Prostate gland (tissue), 2 donors: ENCODE data around the gene VWA8. TPM values are rescaled to one million over a fixed set of nuclear protein-coding genes. Genes with fewer than 3 reads are reported as not detected.
"Not testable (repeated sequence)": the region's sequence is repeated elsewhere in the genome, so short reads cannot be mapped to it uniquely, and the experiment has no call there.

ENCODE experiments used
- DNase-seq: peaks from one replicate; pipeline ENCODE4 v3.0.0-alpha.2; 2019; ENCODE audit warnings: low spot score
- H3K27ac ChIP-seq, 2 donors: fragments of 200-600 bp; sonication (generic); 2 replicates each; pipeline ENCODE4 v1.5.1; 2017 to 2019
- H3K27me3 ChIP-seq: fragments of 200-600 bp; sonication (generic); replicated peaks from 2 replicates; pipeline ENCODE4 v1.5.1; 2019; ENCODE audit not compliant: insufficient read depth
- H3K36me3 ChIP-seq, 2 donors: fragments of 200-600 bp; sonication (generic); 1 replicate in 1 of 2; 2 replicates in 1 of 2; pipeline versions ENCODE4 v1.5.1 to v1.8.1; 2017 to 2019
- H3K4me1 ChIP-seq: fragments of 200-600 bp; sonication (generic); replicated peaks from 2 replicates; pipeline ENCODE4 v1.5.1; 2019
- H3K4me3 ChIP-seq, 2 donors: fragments of 200-600 bp; sonication (generic); 2 replicates each; pipeline ENCODE4 v1.5.1; 2017 to 2019
- H3K9me3 ChIP-seq: fragments of 200-600 bp; sonication (generic); 2 replicates; pipeline ENCODE4 v1.5.1; 2017
- POLR2A ChIP-seq: fragments of 450-650 bp; IDR thresholded peaks from one replicate; pipeline ENCODE4 v1.6.1; 2016; ENCODE audit warnings: antibody characterized with exemption, mild to moderate bottlenecking
- POLR2AphosphoS5 ChIP-seq: sonication (generic); formaldehyde crosslinking; IDR thresholded peaks from one replicate; pipeline ENCODE4 v1.6.1; 2017; ENCODE audit warnings: antibody characterized with exemption
- WGBS: methylation state at CpG from one replicate; pipeline ENCODE4 v1.1.5; 2018; 5-methylcytosine and 5-hydroxymethylcytosine counted together
- intact Hi-C: fragments of 100-400 bp; cut with DNase I; formaldehyde crosslinking; loops from one replicate; pipeline ENCODE4 v1.14.2; 2022
- total RNA-seq, 2 donors: library from RNA; depleted of rRNA; stranded (reverse); fragments of >200 nt; gene quantifications; one replicate each; pipeline ENCODE4 v1.1.0, GENCODE V29; 2016
- TF ChIP-seq, protein P1 (sequence below), 4 experiments: fragments of 200-600 bp in 2 of 4; fragments of 450-650 bp in 2 of 4; sonication (generic) in 2 of 4; IDR thresholded peaks; 1 replicate in 3 of 4; 2 replicates in 1 of 4; pipeline ENCODE4 v1.5.1; 2016 to 2019; ENCODE audit warnings: antibody characterized with exemption in 4 of 4, mild to moderate bottlenecking in 2 of 4, moderate library complexity in 2 of 4

Gene VWA8
- total RNA-seq, 2 donors from 2014 or later = 18.1 to 21.8 TPM

DNA sequence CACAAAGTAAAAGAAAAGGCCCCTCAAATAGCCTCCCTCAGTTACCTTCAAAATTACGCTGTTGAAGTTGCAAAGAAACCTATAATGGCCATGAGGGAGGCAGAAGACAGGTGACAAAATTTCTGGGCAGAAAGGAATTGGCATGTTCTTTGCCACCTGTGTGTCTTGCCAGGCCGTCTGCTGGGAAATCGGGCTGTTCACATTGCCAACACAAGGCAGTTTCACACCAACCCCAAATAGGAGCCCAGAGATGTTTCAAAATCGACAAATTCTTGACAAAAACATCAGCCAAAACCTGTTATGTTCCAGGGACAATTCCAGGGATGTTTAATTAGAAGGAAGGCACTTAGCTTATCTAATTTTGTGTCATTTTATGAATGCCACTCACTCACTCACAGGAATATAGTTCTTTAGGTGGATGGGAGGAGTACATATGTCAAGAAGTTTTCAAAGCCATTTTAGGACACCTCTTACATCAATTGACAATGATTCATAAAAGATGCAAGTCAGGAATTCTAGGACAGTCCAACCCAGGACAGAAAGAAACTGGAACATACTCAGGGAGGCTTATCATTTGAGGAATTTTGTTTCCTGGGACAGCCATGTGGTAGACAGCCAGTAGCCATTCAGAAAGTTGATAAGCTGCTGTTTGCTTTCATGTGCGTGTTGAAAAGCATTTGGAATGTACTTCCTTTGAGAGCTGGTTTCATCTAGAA is 339.0 kb downstream of the VWA8 start:
- DNase-seq = no peak
- Histone ChIP-seq H3K9me3 (no peaks in the 10 kb centered on the region), H3K27me3 (no peaks in the 10 kb centered on the region), H3K27ac (peak overlapping the region; percentile 32 to 41), H3K4me1 (no peaks in the 10 kb centered on the region), H3K36me3 (no peaks in the 10 kb centered on the region), H3K4me3 (no peak overlapping the region)
- WGBS = 73% methylated on average over 5 of the region's 5 CpGs
- TF ChIP-seq, protein P1, sequence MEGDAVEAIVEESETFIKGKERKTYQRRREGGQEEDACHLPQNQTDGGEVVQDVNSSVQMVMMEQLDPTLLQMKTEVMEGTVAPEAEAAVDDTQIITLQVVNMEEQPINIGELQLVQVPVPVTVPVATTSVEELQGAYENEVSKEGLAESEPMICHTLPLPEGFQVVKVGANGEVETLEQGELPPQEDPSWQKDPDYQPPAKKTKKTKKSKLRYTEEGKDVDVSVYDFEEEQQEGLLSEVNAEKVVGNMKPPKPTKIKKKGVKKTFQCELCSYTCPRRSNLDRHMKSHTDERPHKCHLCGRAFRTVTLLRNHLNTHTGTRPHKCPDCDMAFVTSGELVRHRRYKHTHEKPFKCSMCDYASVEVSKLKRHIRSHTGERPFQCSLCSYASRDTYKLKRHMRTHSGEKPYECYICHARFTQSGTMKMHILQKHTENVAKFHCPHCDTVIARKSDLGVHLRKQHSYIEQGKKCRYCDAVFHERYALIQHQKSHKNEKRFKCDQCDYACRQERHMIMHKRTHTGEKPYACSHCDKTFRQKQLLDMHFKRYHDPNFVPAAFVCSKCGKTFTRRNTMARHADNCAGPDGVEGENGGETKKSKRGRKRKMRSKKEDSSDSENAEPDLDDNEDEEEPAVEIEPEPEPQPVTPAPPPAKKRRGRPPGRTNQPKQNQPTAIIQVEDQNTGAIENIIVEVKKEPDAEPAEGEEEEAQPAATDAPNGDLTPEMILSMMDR (IDR thresholded peaks at IDR 0.05) = no peak
- TF ChIP-seq POLR2A = no peak
- no peak for TF ChIP-seq POLR2AphosphoS5
- intact Hi-C loops = no loop called here

GRCh38 chr13:41617633-41618032 is 343.3 kb downstream of the VWA8 start:
- 99% methylated on average over 5 of the region's 5 CpGs for WGBS

DNA sequence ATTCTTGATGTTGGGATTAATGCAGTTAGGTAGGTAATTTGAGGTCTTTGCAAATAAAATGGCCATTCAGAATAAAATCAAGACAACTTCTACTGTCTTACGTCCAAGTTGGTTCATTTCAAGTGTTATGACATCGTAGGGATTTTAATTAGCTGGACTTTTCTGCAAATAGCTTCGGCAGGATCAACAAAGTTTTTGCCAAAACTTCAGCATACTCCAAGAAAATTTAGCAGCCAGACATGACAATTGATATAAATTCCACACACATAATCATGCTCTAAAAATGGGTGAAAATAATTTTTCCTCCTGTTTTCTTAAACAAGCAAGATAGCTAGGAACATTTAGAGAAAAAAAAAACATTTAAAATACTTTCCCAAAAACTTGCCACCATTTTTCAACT is 344.8 kb downstream of the VWA8 start:
- DNase-seq = no peak
- Histone ChIP-seq H3K27me3 (no peaks in the 10 kb centered on the region), H3K36me3 (no peaks in the 10 kb centered on the region), H3K4me1 (no peaks in the 10 kb centered on the region), H3K4me3 (no peak overlapping the region), H3K27ac (no peak overlapping the region), H3K9me3 (no peaks in the 10 kb centered on the region)
- TF ChIP-seq POLR2A (no peak), POLR2AphosphoS5 (no peak)
- TF ChIP-seq, protein P1 (IDR thresholded peaks at IDR 0.05) = no peak
- intact Hi-C loops = no loop called here
- 62% methylated on average over 3 of the region's 3 CpGs for whole genome bisulfite sequencing

More at GRCh38 chr13:41617633-41618032, 343.3 kb downstream of the VWA8 start:
- H3K27ac ChIP-seq, DNase-seq, H3K4me3 ChIP-seq, H3K9me3 ChIP-seq, intact Hi-C loops, H3K4me1 ChIP-seq, H3K27me3 ChIP-seq, H3K36me3 ChIP-seq: not testable (repeated sequence)

- Histone ChIP-seq H3K27me3 (no peaks in the 10 kb centered on the region), H3K36me3 (no peaks in the 10 kb centered on the region), H3K4me1 (no peaks in the 10 kb centered on the region), H3K27ac (no peak overlapping the region), H3K9me3 (no peaks in the 10 kb centered on the region), H3K4me3 (no peak overlapping the region)
- TF ChIP-seq POLR2A = no peak
- TF ChIP-seq POLR2AphosphoS5 = no peak
- TF ChIP-seq, protein P1 (IDR thresholded peaks at IDR 0.05) = no peak
- DNase-seq = no peak
- intact Hi-C loops = no loop called here
These were observed 345.4 kb downstream of the VWA8 start for GRCh38 chr13:41615528-41615855.

GRCh38 chr13:41614671-41615527 is 346.0 kb downstream of the VWA8 start:
- Histone ChIP-seq H3K9me3 (no peaks in the 10 kb centered on the region), H3K36me3 (no peaks in the 10 kb centered on the region), H3K4me1 (no peaks in the 10 kb centered on the region), H3K27ac (peak overlapping the region in 1 of 2 donors; percentile 10), H3K4me3 (no peak overlapping the region), H3K27me3 (no peaks in the 10 kb centered on the region)
- no peak for DNase-seq
- intact Hi-C loops = no loop called here
- TF ChIP-seq POLR2AphosphoS5 (no peak), POLR2A (no peak)
- TF ChIP-seq, protein P1 (IDR thresholded peaks at IDR 0.05) = no peak
- WGBS = 64% methylated on average over 7 of the region's 7 CpGs
